HEK293T (cell line): ENCODE results near the gene FOXC1.

Experiments
- CTCF ChIA-PET: fragments of 350-600 bp; formaldehyde crosslinking; extraction: SDS; loops from one replicate; lab custom pipeline; 2021; ENCODE audit warnings: antibody characterized with exemption, inconsistent platforms; lab: Yijun Ruan, JAX
- POLR2A ChIA-PET: fragments of 350-600 bp; formaldehyde crosslinking; extraction: SDS; loops from one replicate; lab custom pipeline; 2020; ENCODE audit warnings: antibody characterized with exemption, inconsistent platforms; lab: Yijun Ruan, JAX
- DNase-seq: peaks from one replicate; pipeline ENCODE4 v3.0.0; 2012; ENCODE audit warnings: mixed read lengths; ENCODE audit errors: extremely low spot score
- ARNT ChIP-seq: fragments of 450-650 bp; IDR thresholded peaks from 2 replicates; pipeline ENCODE4 v1.6.1; 2017; ENCODE audit warnings: mild to moderate bottlenecking
- BHLHE40 ChIP-seq: fragments of 450-650 bp; IDR thresholded peaks from 2 replicates; pipeline ENCODE4 v1.6.1; 2016; ENCODE audit warnings: mild to moderate bottlenecking, moderate library complexity, borderline replicate concordance
- CTBP1 ChIP-seq: fragments of 450-650 bp; IDR thresholded peaks from 2 replicates; pipeline ENCODE4 v1.6.1; 2016; ENCODE audit warnings: borderline replicate concordance
- ELF4 ChIP-seq: fragments of 450-650 bp; IDR thresholded peaks from 2 replicates; pipeline ENCODE4 v1.6.1; 2017; ENCODE audit warnings: antibody characterized with exemption
- FOXA1 ChIP-seq: fragments of 450-650 bp; IDR thresholded peaks from 2 replicates; pipeline ENCODE4 v1.6.1; 2016; ENCODE audit warnings: mild to moderate bottlenecking
- FOXK2 ChIP-seq: fragments of 450-650 bp; IDR thresholded peaks from 2 replicates; pipeline ENCODE4 v1.6.1; 2016; ENCODE audit warnings: mild to moderate bottlenecking
- FOXM1 ChIP-seq: fragments of 450-650 bp; IDR thresholded peaks from 2 replicates; pipeline ENCODE4 v1.6.1; 2017; ENCODE audit warnings: mild to moderate bottlenecking, borderline replicate concordance
- HDGF ChIP-seq: fragments of 450-650 bp; IDR thresholded peaks from 2 replicates; pipeline ENCODE4 v1.6.1; 2017; ENCODE audit warnings: antibody characterized with exemption, borderline replicate concordance
- L3MBTL2 ChIP-seq: fragments of 450-650 bp; conservative IDR thresholded peaks from 2 replicates; pipeline ENCODE4 v1.6.1; 2016; ENCODE audit warnings: mild to moderate bottlenecking
- LEF1 ChIP-seq: fragments of 450-650 bp; IDR thresholded peaks from 2 replicates; pipeline ENCODE4 v1.6.1; 2017; ENCODE audit warnings: mild to moderate bottlenecking, borderline replicate concordance
- NFRKB ChIP-seq: fragments of 450-650 bp; IDR thresholded peaks from 2 replicates; pipeline ENCODE4 v1.6.1; 2016; ENCODE audit warnings: mild to moderate bottlenecking, moderate library complexity
- PKNOX1 ChIP-seq: fragments of 450-650 bp; IDR thresholded peaks from 2 replicates; pipeline ENCODE4 v1.6.1; 2016
- SP1 ChIP-seq: fragments of 450-650 bp; IDR thresholded peaks from 2 replicates; pipeline ENCODE4 v1.6.1; 2017
- SUZ12 ChIP-seq: fragments of 450-650 bp; IDR thresholded peaks from 2 replicates; pipeline ENCODE4 v1.6.1; 2016; ENCODE audit warnings: mild to moderate bottlenecking
- TARDBP ChIP-seq: fragments of 450-650 bp; IDR thresholded peaks from 2 replicates; pipeline ENCODE4 v1.6.1; 2016
- ZNF384 ChIP-seq: fragments of 450-650 bp; IDR thresholded peaks from 2 replicates; pipeline ENCODE4 v1.6.1; 2016

Gene FOXC1

GRCh38 chr6:1572892-1573291, 36.8 kb upstream of the FOXC1 start:
- POLR2A ChIA-PET, result no interaction called here
- CTCF ChIA-PET, result interaction anchor here (0.6 kb wide), 1 partner anchor 71 kb away, joined by 3 read pairs; no protein-coding TSS in a partner anchor
- DNase-seq, result no peak
- no peak for TF ChIP-seq CTBP1
- no peak for TF ChIP-seq FOXA1
- no peak for TF ChIP-seq FOXK2
- TF ChIP-seq LEF1, result no peak
- TF ChIP-seq BHLHE40, result no peak
- TF ChIP-seq ARNT, result no peak

- no peak for TF ChIP-seq ZNF384
- no peak for TF ChIP-seq BHLHE40
- POLR2A ChIA-PET, result no interaction called here
- DNase-seq, result no peak
- CTCF ChIA-PET, result interaction anchor here (0.6 kb wide), 1 partner anchor 872 kb away, joined by 4 read pairs; no protein-coding TSS in a partner anchor
These were observed 35.5 kb upstream of the FOXC1 start for GRCh38 chr6:1574083-1574761.

- ChIA-PET POLR2A (no interaction called here), CTCF (interaction anchor here (0.6 kb wide), 1 partner anchor 873 kb away, joined by 4 read pairs; no protein-coding TSS in a partner anchor)
- TF ChIP-seq FOXA1, result no peak
- TF ChIP-seq SUZ12, result no peak
- TF ChIP-seq BHLHE40, result no peak
- DNase-seq, result no peak
These were observed 34.9 kb upstream of the FOXC1 start for GRCh38 chr6:1574890-1575209.

- CTCF ChIA-PET, result no interaction called here
- no peak for DNase-seq
- TF ChIP-seq ARNT (no peak), CTBP1 (no peak), LEF1 (no peak), SUZ12 (no peak), TARDBP (no peak), SP1 (no peak), BHLHE40 (no peak), NFRKB (no peak), L3MBTL2 (no peak), FOXM1 (no peak), ELF4 (no peak), HDGF (no peak), FOXK2 (no peak), FOXA1 (no peak)
- POLR2A ChIA-PET, result no interaction called here
These were observed 34.3 kb upstream of the FOXC1 start for GRCh38 chr6:1575210-1576041.

- no peak for DNase-seq
- POLR2A ChIA-PET, result no interaction called here
- CTCF ChIA-PET, result no interaction called here
- TF ChIP-seq BHLHE40 (no peak), SUZ12 (no peak), PKNOX1 (no peak), FOXM1 (no peak), FOXA1 (no peak)
These were observed 33.5 kb upstream of the FOXC1 start for GRCh38 chr6:1576166-1576565.

- ChIA-PET POLR2A (no interaction called here), CTCF (no interaction called here)
- no peak for TF ChIP-seq HDGF
- no peak for TF ChIP-seq ARNT
- TF ChIP-seq FOXA1, result no peak
- TF ChIP-seq TARDBP, result no peak
- no peak for TF ChIP-seq PKNOX1
- TF ChIP-seq ZNF384, result no peak
- no peak for TF ChIP-seq BHLHE40
- TF ChIP-seq SUZ12, result no peak
- TF ChIP-seq CTBP1, result no peak
- TF ChIP-seq SP1, result no peak
- no peak for TF ChIP-seq L3MBTL2
- TF ChIP-seq NFRKB, result no peak
- no peak for DNase-seq
These were observed 33.0 kb upstream of the FOXC1 start for GRCh38 chr6:1576711-1577110.

- no peak for DNase-seq
- TF ChIP-seq SP1 (no peak), NFRKB (no peak), SUZ12 (no peak), ZNF384 (no peak), TARDBP (no peak), FOXM1 (no peak), ARNT (no peak), HDGF (no peak)
- POLR2A ChIA-PET, result no interaction called here
- CTCF ChIA-PET, result interaction anchor here (1.0 kb wide), 1 partner anchor 13 kb away, joined by 3 read pairs; no protein-coding TSS in a partner anchor
These were observed 32.5 kb upstream of the FOXC1 start for GRCh38 chr6:1577146-1577680.
